HG03095 (cell line): ENCODE results near the gene GNPDA2.
"Not testable (repeated sequence)": the region's sequence is repeated elsewhere in the genome, so short reads cannot be mapped to it uniquely, and the experiment has no call there.

Source experiments
- ATAC-seq: cut with Tn5 transposase; IDR thresholded peaks from one replicate; pipeline ENCODE4 v1.9.1; 2021; ENCODE audit warnings: moderate library complexity; ENCODE audit not compliant: unreplicated experiment

GNPDA2 gene

DNA sequence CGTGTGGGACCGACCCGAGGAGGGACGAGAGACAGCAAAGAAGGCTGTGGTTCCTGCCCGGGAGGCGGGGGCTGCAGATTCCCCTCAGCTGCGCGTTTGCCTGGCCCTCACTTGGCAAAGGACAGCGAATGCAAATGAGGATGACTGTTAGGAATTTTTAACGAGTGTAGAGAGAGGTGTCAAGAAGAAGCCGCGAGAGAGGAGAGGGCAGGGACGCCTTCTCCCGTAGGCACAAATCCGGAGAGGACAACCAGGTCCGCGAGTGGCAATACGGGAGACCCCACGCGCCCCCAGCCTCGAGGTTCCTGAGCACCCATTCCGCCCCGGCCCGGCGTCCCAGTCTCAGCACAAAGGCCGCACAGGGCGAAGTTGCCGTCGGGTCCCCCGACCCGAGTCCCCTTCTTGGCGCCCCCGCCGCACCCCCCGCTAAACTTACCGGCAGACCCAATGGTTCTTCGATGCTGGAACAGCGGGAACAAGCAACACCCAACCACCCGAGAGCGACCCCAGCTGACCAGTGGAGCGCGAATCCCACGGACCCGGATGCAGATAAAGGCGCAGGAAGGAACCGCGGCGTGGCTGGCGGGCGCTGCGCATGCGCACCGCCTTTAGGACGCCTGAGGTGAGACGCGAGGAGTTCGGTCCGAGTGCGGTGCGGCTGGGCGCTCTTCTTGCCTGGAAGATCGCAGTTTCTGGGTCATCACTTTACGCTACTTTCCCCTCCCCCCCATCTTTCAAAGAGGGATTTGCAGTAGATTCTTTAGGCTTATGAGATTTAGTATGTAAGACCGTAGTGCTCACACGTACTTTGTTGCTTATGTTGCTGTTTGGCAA is at the start of gene GNPDA2:
GNPDA2 (minus strand) TSS at position 519 of the 834 bp plus-strand sequence. CDS start 4,349 bp downstream, outside the sequence.
- ATAC-seq, result peak; percentile 93

DNA sequence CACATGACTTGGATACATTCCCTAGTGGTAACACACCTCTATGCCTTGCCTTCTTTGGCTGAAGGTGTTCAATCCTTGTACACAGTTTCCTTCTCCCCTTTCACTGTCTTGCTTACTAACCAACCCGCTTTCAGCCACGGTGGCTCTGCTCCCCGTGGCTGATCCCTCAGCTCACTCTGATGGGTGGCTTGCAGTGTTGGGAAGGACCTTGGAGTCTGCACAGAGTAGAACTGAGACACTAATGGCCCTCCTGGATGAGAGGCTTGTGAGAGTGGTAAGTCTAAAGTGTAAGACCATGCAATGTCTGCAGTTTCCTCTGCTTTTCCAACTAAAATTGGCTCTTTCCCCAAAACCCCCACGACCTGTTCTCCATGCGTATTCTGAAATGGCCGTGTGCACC is 46.0 kb upstream of the GNPDA2 start:
- no peak for ATAC-seq

GRCh38 chr4:44771789-44772188 is 45.4 kb upstream of the GNPDA2 start:
- ATAC-seq, result no peak

DNA sequence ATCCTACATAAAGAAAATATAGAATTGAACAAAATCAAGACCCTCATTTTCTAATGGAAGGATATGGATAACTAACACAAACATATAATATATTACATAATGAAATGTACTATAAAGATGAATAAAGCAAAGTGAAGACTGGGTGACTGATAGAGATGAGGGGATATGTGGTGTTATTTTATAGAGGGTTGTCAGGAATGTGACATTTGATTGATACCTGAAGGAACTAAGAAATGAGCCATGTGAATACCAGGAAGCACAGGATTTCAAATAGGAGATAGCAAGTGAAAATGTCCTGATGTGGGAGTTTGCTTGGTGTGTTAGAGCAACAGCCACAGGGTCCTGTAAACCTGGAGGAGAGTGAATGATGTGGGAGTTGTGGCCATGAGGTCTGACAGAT is 40.1 kb upstream of the GNPDA2 start:
- no peak for ATAC-seq

DNA sequence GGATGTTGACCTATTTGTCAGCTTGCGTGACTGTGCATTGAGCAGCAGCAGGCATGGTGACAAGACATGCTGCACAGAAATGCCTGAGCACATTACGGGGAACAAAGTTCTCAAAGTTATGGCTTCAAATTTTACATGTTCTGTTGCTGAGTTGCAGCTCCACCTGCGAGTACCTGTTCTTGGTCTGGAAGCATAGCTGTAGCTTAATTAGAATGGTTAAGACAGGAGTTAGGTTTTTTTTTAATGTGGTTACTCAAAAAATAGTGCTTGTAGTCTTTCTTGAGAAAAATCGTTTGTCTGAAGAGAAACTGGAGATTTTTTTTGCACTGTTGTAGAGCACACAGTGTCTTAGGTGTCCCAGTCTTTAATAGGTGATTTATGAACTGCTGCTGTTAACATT is 38.8 kb upstream of the GNPDA2 start:
- no peak for ATAC-seq

- ATAC-seq, result no peak
Measured at GRCh38 chr4:44761306-44761705, 35.0 kb upstream of the GNPDA2 start.

GRCh38 chr4:44760142-44760898 is 34.0 kb upstream of the GNPDA2 start:
- ATAC-seq, result peak; percentile 77

GRCh38 chr4:44756559-44756958 is 30.2 kb upstream of the GNPDA2 start:
- no peak for ATAC-seq

- no peak for ATAC-seq
Measured at GRCh38 chr4:44740201-44740600, 13.8 kb upstream of the GNPDA2 start.

- no peak for ATAC-seq
Measured at GRCh38 chr4:44738615-44739014, 12.3 kb upstream of the GNPDA2 start.

DNA sequence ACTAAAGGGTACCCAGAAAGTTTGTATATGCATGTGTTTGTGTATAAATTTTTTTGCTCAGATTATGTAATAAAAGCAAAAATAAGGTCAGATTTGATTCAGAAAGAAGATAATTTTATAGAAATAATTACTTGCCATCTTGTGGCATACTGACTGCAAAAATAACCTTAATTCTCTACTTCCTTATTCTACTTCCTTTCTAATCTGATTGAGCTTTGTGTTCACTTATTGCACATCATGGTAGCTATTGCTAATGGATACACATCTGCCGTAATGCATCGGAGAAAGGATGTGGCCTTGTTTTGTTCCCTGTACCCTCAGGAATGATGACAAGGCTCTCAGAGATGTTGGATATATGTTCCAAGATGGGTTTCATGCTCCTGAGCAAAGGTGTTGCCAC is 10.5 kb upstream of the GNPDA2 start:
- ATAC-seq, result no peak

GRCh38 chr4:44728694-44729093 is 2.3 kb upstream of the GNPDA2 start:
- not testable (repeated sequence) for ATAC-seq

- ATAC-seq, result no peak
Measured at GRCh38 chr4:44727471-44727870, 1.1 kb upstream of the GNPDA2 start.

GRCh38 chr4:44725726-44726037 is 674 bp downstream of the GNPDA2 start:
- ATAC-seq, result no peak

DNA sequence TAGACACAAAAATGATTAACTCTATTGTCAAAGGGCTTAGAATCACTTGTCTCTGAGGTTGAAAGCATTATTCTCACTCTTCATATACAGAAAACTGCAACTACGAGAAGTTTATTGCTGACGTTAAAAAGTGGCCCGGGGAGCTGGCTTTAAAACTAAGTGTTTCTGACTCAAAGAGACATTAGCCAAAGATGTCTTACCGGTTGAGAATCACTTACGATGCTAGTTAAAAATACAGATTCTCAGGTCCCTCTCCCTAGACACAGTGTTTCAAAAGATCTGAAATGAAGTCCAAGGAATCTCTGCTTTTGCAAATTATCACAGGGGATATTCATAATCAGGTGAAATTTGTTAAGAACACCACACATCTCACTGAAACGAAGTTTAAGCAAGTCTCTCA is 1.2 kb downstream of the GNPDA2 start:
- ATAC-seq, result no peak

DNA sequence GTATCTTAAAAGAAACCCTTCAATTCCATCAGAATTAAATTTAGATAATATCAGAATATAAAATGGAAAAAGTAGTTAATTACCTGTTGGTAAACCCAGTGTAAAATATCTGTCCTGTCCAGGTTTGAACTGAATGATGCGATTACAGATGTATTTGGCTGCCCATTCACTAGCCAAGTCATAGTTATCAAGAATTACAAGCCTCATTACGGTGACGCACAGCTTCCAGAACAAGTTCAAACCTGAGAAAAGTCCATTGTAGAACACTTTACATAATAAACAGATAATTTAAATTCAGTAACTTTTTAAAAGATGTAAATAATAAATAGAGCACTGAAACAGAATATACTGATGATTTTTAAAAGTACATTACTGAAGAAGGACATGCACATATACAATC is 4.4 kb downstream of the GNPDA2 start:
- no peak for ATAC-seq

DNA sequence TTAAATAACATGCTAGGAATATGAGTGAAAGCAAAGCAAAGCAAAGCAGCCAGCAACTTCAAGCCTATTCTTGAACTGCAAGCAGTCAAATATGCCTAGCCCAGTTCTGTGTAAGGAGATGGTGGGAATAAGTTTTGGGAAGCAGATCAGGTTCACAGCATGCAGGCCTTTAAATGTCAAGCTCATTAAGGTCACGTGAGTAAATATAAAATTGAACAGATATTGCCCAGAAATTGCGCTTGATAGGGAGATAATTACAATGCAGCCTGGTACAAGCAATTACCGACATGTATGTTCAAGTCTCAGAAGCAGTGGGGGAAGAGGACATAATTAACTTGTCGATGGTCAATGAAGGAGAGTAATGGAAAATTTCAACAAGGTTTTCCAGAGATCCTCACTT is 6.0 kb downstream of the GNPDA2 start:
- ATAC-seq, result no peak

DNA sequence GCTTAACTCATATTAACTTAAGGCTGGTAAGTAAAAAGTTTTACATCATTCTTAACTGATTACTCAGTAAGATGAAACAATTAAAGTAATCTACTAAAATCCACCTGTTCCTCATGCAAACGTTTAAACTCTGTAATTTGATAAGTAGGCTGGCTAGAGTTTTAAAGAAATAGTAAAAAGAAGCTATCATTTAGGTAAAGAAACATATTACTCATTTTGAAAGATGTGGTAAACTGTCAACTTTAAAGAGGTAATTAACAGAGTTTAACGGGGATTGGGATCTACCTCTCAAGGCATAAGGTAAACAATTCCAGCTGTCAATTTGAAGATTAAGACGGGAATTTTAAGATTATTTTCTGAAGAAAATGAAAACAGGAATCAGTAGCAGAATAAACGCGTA is 9.8 kb downstream of the GNPDA2 start:
- no peak for ATAC-seq

- no peak for ATAC-seq
Measured at GRCh38 chr4:44713125-44713524, 13.2 kb downstream of the GNPDA2 start.

GRCh38 chr4:44704673-44705072 is 21.7 kb downstream of the GNPDA2 start:
- ATAC-seq, result no peak

GRCh38 chr4:44701037-44701436 is 25.3 kb downstream of the GNPDA2 start:
- ATAC-seq, result no peak

DNA sequence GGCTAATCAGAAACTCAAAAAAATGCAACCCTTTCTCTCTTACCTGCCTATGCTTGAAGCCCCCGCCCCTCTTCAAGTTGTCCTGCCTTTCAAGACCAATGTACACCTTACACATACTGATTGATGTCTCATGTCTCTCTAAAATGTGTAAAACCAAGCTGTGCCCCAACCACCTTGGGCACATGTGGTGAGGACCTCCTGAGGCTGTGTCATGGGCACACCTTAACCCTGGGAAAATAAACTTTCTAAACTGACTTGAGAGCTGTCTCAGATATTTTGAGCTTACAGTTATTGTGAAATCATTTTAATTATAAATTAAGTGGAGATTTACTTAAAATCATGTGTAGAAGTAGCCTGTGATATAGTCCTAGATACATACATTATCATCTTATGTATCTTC is 25.9 kb downstream of the GNPDA2 start:
- no peak for ATAC-seq
